GM18511 (cell line): ENCODE data around the gene ICA1L.
A peak's percentile ranks its signal among the peaks of the same experiment; 100 is the strongest.

ENCODE experiments used
- ATAC-seq: cut with Tn5 transposase; IDR thresholded peaks from one replicate; pipeline ENCODE4 v1.9.1; 2021; ENCODE audit warnings: mild to moderate bottlenecking, moderate library complexity; ENCODE audit not compliant: unreplicated experiment

The ICA1L gene

DNA sequence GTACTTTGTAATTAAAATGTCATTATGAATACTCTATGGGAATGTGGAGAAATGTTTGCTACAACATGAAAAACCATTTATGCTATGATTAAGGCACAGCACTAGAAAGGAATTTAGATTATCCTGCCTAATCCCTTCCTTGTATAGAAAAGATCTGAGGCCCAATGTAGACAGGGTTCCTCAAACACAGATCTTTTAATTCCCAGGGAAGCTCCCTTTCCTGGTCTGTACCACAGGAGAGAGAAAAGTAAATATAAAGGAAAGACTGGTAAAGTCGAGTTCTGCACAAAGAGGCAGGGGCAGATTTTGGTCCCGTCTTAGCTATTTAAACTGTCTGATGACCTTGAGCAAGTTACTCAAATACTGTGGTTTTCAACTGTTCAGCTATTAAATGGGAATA, 84.7 kb downstream of the ICA1L start:
- ATAC-seq, result no peak

DNA sequence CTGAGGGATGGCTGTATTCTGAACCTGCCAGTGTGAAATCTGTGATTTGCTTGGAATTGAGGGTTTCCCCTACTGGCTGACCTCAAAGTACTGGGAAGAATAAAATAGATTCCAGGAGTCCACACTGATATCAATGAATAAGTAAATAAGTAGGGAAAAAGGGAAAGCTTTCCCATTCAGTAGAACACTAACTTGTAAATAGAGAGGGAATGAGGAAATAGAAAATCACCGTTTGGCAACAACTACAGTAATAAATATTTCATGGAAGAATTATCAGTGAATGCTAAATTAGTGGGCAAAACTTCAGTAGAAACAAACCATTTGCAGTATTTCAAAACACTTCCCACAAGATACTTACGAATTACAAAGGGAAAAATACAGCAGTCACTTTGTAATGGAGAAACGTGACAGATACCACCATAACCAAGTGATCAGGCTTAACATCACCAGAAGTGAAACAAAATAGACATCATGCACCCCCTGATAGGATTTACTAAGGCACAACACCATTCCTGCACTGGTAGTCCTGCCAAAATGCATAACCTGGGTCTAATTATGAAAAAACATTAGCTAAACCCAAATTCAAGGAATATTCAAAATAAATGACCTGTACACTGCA, 88.5 kb downstream of the ICA1L start:
- no peak for ATAC-seq

DNA sequence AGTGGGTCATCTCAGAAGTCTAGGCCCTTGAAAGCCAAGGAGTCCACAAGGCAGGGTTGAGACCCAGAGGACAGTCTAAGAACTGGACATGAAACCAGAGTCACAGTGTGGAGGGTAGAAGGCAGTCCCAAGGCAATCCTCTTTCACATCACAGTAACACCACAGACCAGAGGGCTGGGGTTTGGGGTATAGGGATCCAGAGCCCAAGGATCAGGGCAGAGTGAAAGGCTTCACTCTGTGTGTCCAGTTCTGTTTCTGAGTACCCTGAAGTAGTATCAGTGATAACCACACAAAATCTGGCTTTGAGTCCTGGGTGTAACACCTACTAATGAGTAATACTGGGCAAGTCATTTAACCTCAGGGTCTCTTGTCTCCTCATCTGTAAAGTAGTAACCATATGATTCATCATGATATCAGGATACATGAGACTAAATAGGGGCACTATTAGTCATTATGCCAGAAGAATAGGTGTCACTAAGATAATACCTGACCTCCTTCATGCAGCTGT, 91.0 kb downstream of the ICA1L start:
- ATAC-seq, result peak; percentile 98

DNA sequence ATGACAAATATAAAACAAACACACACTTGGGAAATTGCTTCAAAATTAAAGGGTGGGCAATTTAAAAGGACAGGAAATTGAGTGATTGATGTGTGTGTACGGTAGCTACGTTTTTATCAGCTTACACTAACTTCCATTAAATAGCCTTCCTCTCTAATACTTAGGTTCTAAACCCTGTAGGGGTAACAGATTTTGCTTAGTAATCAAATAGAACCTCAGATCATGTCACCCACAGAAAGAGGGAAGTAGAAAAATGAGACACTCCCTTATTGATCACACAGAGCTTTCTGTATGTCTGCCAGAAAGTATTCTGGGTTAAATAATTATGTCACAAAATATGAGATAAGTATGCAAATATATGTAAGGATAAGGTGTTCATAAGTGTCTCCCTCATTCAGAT, 93.3 kb downstream of the ICA1L start:
- ATAC-seq, result no peak

DNA sequence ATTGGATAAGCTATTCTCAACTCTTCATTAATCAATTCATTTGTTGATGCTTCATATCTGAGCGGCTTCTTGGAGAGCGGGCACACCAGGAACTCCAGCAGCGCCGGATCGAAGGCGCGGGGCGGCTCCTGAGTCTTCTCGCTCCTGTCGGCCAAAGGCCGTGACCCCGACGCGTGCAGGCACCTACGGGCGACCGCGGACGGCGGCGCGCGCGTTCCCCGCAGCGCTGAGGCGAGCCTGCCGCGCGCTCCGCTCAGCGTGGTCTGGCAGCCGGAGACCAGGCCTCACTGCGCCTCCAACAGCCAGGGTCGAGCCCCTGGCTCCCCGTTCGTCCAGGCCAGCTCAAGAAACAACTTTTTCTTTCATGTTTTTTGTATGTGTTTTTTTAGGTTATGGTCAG, 97.5 kb downstream of the ICA1L start:
- ATAC-seq, result no peak

DNA sequence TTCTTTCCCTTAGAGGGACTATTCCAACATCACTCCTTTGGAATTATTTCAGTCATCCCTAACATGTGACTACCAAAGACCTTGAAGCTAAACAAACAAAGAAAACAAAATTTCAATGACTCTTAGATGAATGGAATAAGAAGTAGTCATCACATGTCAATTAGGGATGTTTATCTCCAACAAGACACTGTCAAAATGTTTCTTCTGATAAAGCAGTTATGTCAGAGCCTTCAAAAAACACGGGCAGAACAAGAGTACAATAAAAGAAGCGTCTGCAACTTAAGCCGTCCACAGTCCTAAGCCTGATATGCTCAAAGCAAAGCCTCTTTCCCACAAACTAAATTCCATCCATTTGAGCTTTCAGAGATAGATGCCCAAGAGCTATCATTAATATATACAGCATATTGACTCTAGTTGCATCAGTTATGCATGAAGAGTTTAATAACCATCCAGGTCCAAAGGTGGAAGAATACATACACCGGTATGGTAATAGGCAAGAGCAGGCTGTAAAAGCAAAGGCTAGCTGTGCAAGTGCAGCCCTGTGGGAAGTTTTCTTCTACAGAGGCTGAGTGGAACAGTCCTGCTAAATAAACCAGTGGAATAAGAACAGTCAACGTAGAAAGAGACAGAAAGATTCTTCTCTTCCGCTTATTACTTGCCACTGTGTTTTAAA, 98.1 kb downstream of the ICA1L start:
- no peak for ATAC-seq

DNA sequence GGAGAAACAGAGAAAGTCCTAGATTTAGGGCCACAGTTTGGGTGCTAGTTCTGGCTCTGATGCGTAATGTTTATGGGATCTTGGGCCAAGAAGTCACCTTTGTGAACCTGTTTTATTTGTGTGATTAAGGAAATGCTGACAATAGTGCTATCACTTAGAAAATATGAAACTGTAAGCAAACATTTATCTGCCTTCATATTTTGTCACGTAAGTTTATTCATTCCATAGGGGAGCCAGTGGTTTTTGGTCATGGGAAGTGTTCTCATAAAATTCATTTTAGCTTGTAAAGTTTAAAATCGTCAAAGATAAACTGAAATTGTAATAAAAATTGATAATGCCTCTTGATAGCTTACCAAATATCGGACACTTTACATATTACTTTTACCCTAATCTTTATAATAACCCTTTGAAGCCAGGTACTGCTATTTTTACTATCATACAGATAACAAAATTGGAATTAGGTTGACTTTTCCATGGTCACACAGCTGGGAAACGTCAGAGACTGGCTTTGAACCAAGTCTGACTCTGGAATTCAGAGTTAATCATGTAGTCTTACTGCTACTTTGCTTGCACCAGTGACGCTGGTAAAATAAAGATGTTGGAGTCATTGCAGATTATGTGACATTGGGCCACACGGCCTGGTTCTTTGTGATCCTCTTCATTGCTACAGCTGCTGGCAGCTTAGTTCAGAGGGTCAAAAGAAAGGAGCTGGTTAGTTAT, 99.7 kb downstream of the ICA1L start:
- no peak for ATAC-seq

DNA sequence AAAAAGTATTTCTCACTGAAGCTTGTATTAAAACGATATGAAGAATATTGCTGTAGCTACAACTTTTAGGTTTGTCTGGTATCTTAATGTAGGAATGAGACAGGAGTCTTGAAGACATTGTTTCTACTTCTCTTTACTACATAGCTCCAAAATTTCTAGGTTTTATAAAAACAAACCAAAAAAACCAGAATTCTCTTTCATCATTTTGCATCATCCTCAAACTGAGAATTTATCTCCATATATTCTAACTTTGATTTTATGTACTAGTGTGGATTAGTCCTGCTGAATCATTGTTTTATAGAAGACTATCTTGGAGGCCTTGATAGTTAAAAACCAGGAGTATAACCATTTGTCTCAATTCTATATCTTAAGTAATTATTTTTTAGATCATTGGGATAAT, 100.2 kb downstream of the ICA1L start:
- no peak for ATAC-seq

DNA sequence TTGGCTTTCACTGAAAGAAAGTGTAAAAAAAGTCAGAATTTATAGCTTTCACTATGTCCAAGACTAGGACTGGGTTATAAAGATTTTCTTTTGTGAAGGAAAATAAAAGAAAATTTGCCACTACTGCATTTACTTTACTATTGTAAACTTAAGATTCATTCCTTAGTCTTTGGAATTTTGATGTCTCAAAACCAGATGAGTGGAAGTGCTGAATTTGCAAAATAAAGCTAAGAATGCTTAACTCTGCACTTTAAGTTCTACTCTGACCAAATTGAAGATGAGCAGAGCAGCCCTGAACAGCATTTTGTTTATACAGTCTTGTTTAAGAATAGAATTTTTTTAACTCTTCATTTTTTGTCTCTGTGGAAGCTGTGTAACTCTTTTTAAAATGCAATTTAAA, 102.4 kb downstream of the ICA1L start:
- ATAC-seq, result no peak

DNA sequence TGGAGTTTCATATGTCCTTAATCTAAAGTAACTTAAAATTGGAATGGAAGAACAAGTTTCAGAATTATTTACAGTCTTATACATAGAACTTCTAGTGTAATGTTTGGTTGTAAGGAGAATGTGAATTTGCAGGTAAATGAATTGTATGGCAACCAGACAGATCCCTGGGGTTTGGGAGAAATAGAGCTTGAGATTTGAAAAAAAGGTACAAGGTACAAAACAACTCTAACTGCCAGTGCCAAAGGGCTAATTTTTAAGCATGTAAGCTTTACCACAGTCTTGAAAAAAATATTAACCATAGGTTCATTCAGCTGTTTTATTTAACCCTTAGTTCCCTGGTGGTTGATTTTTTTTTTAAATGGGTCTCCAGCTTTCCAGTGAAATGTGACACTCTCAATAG, 103.3 kb downstream of the ICA1L start:
- ATAC-seq, result no peak

DNA sequence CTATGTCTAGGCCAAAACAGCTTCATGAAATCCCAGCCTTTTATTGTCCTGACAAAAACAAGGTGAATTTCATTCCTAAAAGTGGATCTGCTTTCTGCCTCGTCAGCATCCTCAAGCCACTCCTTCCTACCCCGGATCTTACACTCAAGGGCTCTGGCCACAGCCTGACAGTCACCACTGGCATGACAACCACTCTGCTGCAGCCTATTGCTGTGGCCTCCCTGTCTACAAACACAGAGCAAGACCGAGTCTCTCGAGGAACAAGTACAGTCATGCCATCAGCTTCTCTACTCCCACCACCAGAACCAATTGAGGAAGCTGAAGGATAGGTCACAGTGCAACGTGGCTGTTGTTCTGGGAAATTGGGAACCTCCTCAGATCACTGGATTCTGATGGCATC, 106.1 kb downstream of the ICA1L start:
- ATAC-seq, result no peak

DNA sequence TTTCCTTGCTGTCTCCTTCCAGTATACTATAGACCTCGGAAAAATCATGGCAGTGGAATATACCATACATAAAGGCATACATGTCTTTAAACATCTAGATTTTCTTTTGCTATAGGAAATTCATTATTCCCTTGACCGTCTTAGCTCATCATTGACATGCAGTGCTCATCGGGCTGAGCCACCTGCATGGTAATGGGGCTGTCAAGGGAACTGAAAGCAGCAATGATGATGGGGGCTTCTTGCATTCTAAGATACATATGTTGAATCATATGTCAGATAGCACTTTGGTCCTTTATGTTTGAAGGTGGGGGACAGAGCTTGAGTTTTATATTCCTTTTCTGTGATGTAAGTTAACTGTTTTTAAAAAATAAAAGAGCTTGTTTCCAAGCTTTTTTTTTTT, 106.6 kb downstream of the ICA1L start:
- ATAC-seq, result no peak

DNA sequence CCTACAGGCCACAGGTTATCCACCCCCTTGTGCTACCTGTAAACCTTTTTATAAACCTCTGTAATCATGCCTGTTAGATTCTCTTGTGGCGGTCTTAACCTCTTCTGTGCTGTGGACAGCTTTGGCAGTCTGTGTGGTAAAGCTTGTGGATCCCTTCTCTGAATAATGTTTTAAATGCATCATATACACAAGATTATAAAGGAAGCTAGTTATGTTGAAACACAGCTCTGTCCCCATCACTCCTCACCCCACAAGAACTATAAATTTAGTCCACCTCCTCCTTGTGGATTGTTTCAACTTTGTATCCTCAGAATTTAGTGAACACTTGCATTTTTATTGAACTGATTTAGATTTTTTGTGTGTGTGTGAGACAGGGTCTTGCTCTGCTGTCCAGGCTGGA, 107.7 kb downstream of the ICA1L start:
- no peak for ATAC-seq

DNA sequence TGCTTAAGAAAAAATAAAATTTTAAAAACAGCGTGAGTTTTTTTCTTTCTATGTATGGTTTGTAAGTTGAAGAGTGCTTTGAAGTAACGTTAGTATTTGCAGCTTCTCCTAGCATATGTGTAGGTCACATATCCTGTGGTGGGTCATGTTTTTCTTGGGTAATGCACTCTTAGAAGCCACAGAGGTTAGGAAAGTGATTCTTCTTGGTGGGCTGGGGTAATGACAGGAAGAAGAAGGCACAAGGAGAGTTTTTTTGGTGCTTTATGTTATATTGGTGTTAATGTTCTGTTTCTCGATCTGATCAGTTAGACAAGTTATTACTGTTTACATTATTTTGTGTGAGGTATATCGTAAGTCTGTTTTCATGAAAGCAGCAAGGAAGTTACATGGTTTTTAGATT, 109.0 kb downstream of the ICA1L start:
- ATAC-seq, result no peak

DNA sequence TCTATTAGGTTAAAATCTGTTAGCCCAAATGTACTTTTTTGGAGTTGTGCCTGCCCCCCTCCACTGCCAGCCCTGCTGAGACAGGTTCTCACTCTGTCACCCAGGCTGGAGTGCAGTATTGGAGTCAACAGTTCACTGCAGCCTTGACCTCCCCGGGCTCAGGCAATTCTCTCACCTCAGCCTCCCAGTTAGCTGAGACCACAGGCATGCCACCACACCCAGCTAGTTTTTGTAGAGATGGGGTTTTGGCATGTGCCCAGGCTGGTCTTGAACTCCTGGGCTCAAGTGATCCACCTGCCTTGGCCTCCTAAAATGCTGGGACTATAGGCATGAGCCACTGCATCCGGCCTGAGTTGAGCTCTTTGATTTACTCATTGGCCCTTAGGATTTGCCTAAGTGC, 110.7 kb downstream of the ICA1L start:
- ATAC-seq, result no peak

DNA sequence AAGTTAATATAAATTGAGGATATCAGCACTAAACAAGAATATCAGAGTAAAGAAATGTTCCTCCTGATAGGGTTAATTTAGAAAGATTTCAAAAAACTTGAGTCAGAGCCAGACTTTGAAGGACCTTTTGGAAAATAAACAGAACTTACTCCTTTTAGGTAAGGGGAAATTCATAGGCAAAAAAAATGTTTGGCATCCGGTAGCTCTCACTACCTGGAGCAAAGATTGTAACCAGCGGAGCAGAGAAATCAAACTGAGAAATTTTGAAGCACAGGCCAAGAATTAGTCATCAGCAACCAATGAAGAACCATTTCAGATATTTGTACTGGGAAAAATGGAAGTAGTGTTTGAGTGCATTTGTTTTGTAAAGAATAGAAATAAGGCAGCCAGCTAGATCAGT, 113.0 kb downstream of the ICA1L start:
- no peak for ATAC-seq

DNA sequence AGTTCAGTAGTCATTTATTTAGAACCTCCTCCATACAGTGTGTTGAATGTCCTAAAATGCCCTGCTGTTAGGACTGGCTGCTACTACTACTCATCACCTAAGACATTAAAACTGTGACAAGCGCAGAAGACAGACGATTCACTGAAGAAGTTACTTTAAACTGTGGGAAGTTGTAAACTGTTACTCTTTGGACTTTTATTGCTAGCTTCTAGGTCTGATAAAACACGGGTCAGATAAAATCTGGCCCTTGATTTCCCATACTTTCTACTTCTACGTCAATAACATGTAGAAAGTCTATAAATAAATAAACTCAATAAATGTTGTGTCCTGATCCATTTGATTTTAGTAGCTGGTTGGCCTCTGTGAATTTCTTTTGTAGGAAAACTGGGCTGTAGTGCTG, 113.4 kb downstream of the ICA1L start:
- ATAC-seq, result no peak

DNA sequence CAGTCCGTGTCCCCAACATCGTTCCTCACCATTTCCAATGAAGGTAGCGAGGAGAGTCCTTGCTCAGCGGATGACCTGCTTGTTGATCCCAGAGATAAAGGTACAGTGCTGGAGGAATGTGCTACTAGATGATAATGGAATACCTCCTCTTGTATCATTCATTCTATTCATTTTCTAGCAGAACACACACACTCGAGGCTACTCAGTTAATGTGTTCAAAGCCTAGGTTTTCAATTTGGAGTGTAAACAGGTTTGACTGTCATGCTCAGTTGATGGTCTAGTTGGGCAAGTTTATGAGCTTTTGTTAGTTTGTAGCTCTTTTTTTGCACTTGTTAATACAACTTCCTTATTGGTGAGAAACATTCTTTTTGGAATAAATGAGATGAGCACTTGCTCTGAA, 114.2 kb downstream of the ICA1L start:
- ATAC-seq, result no peak

DNA sequence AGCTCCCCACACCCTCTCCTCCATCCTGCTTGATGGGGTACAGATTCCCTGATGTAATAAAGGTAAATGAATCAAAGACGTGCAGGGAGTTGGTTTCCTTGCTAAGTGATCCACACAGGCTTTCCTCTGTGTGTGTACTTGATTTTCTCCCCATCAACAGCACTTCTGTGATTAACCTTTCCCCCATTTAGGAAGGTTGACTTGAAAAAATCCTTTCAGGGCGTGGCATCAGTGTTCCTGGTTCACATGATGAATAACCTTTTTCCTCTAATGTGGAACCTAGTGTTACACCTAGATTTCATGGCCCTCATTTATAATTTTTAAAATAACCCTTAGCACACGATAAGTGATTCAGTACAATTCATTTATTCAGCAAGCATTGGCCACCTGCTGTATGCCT, 115.0 kb downstream of the ICA1L start:
- ATAC-seq, result no peak

DNA sequence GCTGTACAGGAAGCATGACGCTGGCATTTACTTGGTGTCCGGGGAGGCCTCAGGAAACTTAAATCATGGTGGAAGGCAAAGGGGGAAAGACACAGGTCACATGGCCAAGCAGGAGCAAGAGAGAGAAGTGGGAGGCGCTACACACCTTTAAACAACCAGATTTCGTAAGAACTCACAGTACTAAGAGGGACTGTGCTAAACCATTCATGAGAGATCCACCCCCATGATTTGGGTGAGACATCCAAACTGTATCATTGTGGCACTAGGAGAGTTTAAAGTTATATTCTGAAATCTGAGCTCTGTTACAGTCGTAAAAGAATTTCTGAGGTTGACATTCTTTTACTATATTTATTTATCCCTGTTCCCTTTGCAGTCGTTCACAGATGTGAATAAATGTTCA, 116.6 kb downstream of the ICA1L start:
- ATAC-seq, result no peak

DNA sequence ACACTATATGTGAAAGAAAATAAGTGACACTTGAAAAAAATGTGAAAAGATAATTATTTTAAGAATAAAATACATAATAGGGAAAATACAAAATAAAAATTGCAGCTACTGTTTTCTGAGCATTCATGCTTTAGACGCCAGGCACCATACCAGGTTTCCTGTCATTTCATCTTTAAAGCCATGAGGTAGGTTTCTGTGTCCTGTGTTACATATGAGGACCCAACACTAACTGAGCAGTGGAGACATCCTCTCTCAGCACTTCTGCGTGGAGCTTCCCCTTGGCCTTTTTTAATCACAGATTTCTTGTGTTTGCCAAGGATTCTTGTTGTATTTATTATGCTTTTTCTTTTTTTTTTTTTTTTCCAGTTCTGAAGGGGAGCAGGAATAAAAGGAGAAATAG, 119.5 kb downstream of the ICA1L start:
- ATAC-seq, result no peak

DNA sequence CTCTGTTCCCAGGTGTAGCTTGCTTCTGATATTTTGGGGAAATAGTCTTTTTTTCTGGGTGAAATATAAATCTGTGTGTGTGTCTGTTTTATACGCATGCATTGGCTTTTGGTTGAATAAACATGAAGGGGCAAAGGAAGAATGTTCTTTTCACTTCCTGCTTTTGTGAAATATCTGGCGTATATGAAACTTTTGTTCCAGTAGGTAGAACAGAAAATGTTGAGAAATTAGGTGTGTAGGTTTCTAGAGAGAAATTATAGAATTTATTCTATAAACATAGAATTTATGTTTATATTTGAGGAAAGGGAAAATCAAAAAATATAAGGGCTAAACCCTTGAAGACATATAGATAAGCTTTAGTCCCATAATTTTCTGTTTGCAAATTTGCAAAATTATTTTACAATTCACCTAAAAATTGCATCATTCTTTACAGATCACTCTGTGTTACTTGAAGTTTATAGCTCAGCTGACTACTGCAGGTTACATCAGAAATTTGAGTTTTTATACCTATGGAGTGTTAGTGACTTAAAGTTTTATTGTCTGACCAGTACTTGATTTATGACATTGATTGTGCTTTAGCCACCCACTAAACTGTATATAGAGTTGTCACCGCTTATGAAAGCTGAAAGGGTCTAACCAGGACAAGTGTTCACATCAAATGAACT, 120.7 kb downstream of the ICA1L start:
- ATAC-seq, result peak; percentile 68
